Measurements from ENCODE around the gene MAMSTR.
"Not testable (repeated sequence)": the region's sequence is repeated elsewhere in the genome, so short reads cannot be mapped to it uniquely, and the experiment has no call there.

GRCh38 chr19:48765816-48766215 is 46.3 kb upstream of the MAMSTR start:
- not testable (repeated sequence) for TF ChIP-seq POLR2A (IDR thresholded peaks at IDR 0.05; ENCODE audit: low read length); GATA1 (IDR thresholded peaks at IDR 0.05; ENCODE audit: low read depth, low read length)

Data from erythroblast (primary cell).